Measurements from ENCODE around the gene MAP4. TPM values are rescaled to one million over a fixed set of nuclear protein-coding genes. Genes with fewer than 3 reads are reported as not detected.

Gene MAP4
- total and polyA plus RNA-seq, 12 donors = 141 to 1,345 (median 894) TPM

GRCh38 chr3:48004694-48005093 lies 11.5 kb downstream of the MAP4 start:
- peaks cover 0 to 15% (median 0%) of the 10 kb centered on the region in 9 donors for H3K36me3 ChIP-seq
- no peaks in the 10 kb centered on the region for H3K27me3 ChIP-seq
- no peak for DNase-seq
- ATAC-seq = peak in 1 of 8 donors; percentile 10
- H3K4me3 ChIP-seq = no peak overlapping the region
- H3K27ac ChIP-seq = no peak overlapping the region
- whole genome bisulfite sequencing, 2 donors = 97 to 98% methylated on average over 5 of the region's 5 CpGs
- no peaks in the 10 kb centered on the region for H3K9me3 ChIP-seq
- H3K4me1 ChIP-seq = peaks cover 0 to 56% (median 27%) of the 10 kb centered on the region in 9 donors
- TF ChIP-seq CTCF (IDR thresholded peaks at IDR 0.05) = no peak
- intact Hi-C loops (cut with DNase I) = no loop called here

GRCh38 chr3:48002787-48003186 lies 13.4 kb downstream of the MAP4 start:
- intact Hi-C loops (cut with DNase I) = no loop called here
- peaks cover 0 to 65% (median 45%) of the 10 kb centered on the region in 9 donors for H3K4me1 ChIP-seq
- WGBS, 2 donors = 96 to 98% methylated on average over 5 of the region's 5 CpGs
- no peaks in the 10 kb centered on the region for H3K27me3 ChIP-seq
- H3K9me3 ChIP-seq = no peaks in the 10 kb centered on the region
- no peak overlapping the region for H3K27ac ChIP-seq
- TF ChIP-seq CTCF (IDR thresholded peaks at IDR 0.05) = no peak
- no peak overlapping the region for H3K4me3 ChIP-seq
- no peak for DNase-seq
- ATAC-seq = no peak
- peaks cover 0 to 12% (median 0%) of the 10 kb centered on the region in 9 donors for H3K36me3 ChIP-seq

GRCh38 chr3:48001991-48002390 lies 14.2 kb downstream of the MAP4 start:
- peak in 1 of 8 donors; percentile 30 for ATAC-seq
- Histone ChIP-seq H3K36me3 (peaks cover 0 to 16% (median 0%) of the 10 kb centered on the region in 9 donors), H3K27ac (no peak overlapping the region), H3K27me3 (no peaks in the 10 kb centered on the region), H3K4me3 (no peak overlapping the region), H3K4me1 (peaks cover 0 to 65% (median 50%) of the 10 kb centered on the region in 9 donors), H3K9me3 (no peaks in the 10 kb centered on the region)
- no peak for DNase-seq
- intact Hi-C loops (cut with DNase I) = no loop called here
- no peak for TF ChIP-seq CTCF (IDR thresholded peaks at IDR 0.05)
- WGBS, 2 donors = 92 to 93% methylated on average over 4 of the region's 4 CpGs

GRCh38 chr3:48000212-48000611 lies 16.0 kb downstream of the MAP4 start:
- peak overlapping the region in 1 of 10 donors; percentile 39 for H3K27ac ChIP-seq
- WGBS, 2 donors = 90 to 92% methylated on average over 2 of the region's 2 CpGs
- peaks cover 0 to 67% (median 45%) of the 10 kb centered on the region in 9 donors for H3K4me1 ChIP-seq
- no peaks in the 10 kb centered on the region for H3K27me3 ChIP-seq
- intact Hi-C loops (cut with DNase I) = no loop called here
- DNase-seq (no peak), ATAC-seq (no peak)
- H3K9me3 ChIP-seq = no peaks in the 10 kb centered on the region
- no peak overlapping the region for H3K4me3 ChIP-seq
- peaks cover 0 to 29% (median 0%) of the 10 kb centered on the region in 9 donors for H3K36me3 ChIP-seq
- TF ChIP-seq CTCF (IDR thresholded peaks at IDR 0.05) = no peak

All from heart right ventricle (tissue), 16 donors.